HepG2 (cell line): ENCODE results near the gene C2orf92. TPM values are rescaled to one million over a fixed set of nuclear protein-coding genes. Genes with fewer than 3 reads are reported as not detected.

Experiments
- ARID5B ChIP-seq: IDR thresholded peaks from 2 replicates; pipeline ENCODE4 v1.4.0; 2020; ENCODE audit warnings: mild to moderate bottlenecking, missing genetic modification reagents
- ATF7 ChIP-seq, 2 experiments: fragments of 450-650 bp in 1 of 2; sonication (generic) in 1 of 2; formaldehyde crosslinking in 1 of 2; IDR thresholded peaks; 2 replicates each; pipeline versions ENCODE4 v1.4.0 to v1.6.1; 2016 to 2020; ENCODE audit warnings: antibody characterized with exemption in 1 of 2, mild to moderate bottlenecking in 1 of 2, missing genetic modification reagents in 1 of 2
- FOXO1 ChIP-seq: sonication (generic); formaldehyde crosslinking; IDR thresholded peaks from 2 replicates; pipeline ENCODE4 v1.4.0; 2020; ENCODE audit warnings: missing genetic modification reagents
- HDAC6 ChIP-seq: fragments of 200-600 bp; sonication (generic); IDR thresholded peaks from 2 replicates; pipeline ENCODE4 v1.7.0; 2017; ENCODE audit warnings: mild to moderate bottlenecking, antibody characterized with exemption, low read length, low read depth
- HNF4G ChIP-seq, 2 experiments: sonication (generic) in 1 of 2; formaldehyde crosslinking in 1 of 2; IDR thresholded peaks; 2 replicates each; pipeline versions ENCODE4 v1.4.0 to v1.6.1; 2011 to 2020; ENCODE audit warnings: borderline replicate concordance in 2 of 2, low read depth in 2 of 2, mild to moderate bottlenecking in 2 of 2, low read length in 1 of 2, missing genetic modification reagents in 1 of 2, moderate library complexity in 1 of 2
- NONO ChIP-seq, 2 experiments: fragments of 450-650 bp in 1 of 2; sonication (generic) in 1 of 2; formaldehyde crosslinking in 1 of 2; IDR thresholded peaks in 1 of 2; conservative IDR thresholded peaks in 1 of 2; 2 replicates each; pipeline versions ENCODE4 v1.6.1 to v1.8.0; 2017 to 2022; ENCODE audit warnings: mild to moderate bottlenecking in 1 of 2, missing genetic modification reagents in 1 of 2, moderate library complexity in 1 of 2
- REXO4 ChIP-seq: sonication (generic); formaldehyde crosslinking; IDR thresholded peaks from 2 replicates; pipeline ENCODE4 v1.8.0; 2022; ENCODE audit warnings: missing genetic modification reagents, mild to moderate bottlenecking, borderline replicate concordance
- RNF2 ChIP-seq: fragments of 450-650 bp; conservative IDR thresholded peaks from 2 replicates; pipeline ENCODE4 v1.6.1; 2016; ENCODE audit warnings: low read depth
- SYNCRIP ChIP-seq: fragments of 200-400 bp; formaldehyde crosslinking; IDR thresholded peaks from 2 replicates; pipeline ENCODE4 v1.6.1; 2018; ENCODE audit warnings: mild to moderate bottlenecking, low read depth, low read length; ENCODE audit not compliant: insufficient read depth
- TCF12 ChIP-seq, 2 experiments: fragments of 450-650 bp in 1 of 2; sonication (generic) in 1 of 2; formaldehyde crosslinking in 1 of 2; IDR thresholded peaks; 2 replicates each; pipeline versions ENCODE4 v1.6.1 to v1.8.0; 2017 to 2022; ENCODE audit warnings: antibody characterized with exemption in 1 of 2, mild to moderate bottlenecking in 1 of 2, missing genetic modification reagents in 1 of 2, moderate library complexity in 1 of 2
- THAP11 ChIP-seq: IDR thresholded peaks from 2 replicates; pipeline ENCODE4 v1.6.1; 2016; ENCODE audit warnings: missing biosample characterization, missing genetic modification reagents
- ZC3H13 ChIP-seq: sonication (generic); formaldehyde crosslinking; IDR thresholded peaks from 2 replicates; pipeline ENCODE4 v1.8.1; 2023; ENCODE audit warnings: mild to moderate bottlenecking, missing genetic modification reagents, moderate library complexity
- ZKSCAN5 ChIP-seq: sonication (generic); formaldehyde crosslinking; IDR thresholded peaks from 2 replicates; pipeline ENCODE4 v1.5.1; 2020; ENCODE audit warnings: mild to moderate bottlenecking, missing genetic modification reagents
- ZNF17 ChIP-seq: sonication (generic); formaldehyde crosslinking; IDR thresholded peaks from 2 replicates; pipeline ENCODE4 v1.5.0; 2020; ENCODE audit warnings: mild to moderate bottlenecking, missing genetic modification reagents
- ZNF572 ChIP-seq: sonication (generic); formaldehyde crosslinking; IDR thresholded peaks from 2 replicates; pipeline ENCODE4 v1.5.1; 2020; ENCODE audit warnings: mild to moderate bottlenecking, missing genetic modification reagents
- ZNF704 ChIP-seq: sonication (generic); formaldehyde crosslinking; IDR thresholded peaks from 2 replicates; pipeline ENCODE4 v1.8.1; 2023; ENCODE audit warnings: mild to moderate bottlenecking, inconsistent platforms, moderate library complexity, missing genetic modification reagents, borderline replicate concordance
- ZSCAN22 ChIP-seq: sonication (generic); formaldehyde crosslinking; IDR thresholded peaks from 2 replicates; pipeline ENCODE4 v1.4.0; 2020; ENCODE audit warnings: mild to moderate bottlenecking, missing genetic modification reagents
- polyA plus RNA-seq, 8 experiments: library from polyadenylated mRNA; depleted of rRNA in 3 of 8; stranded (reverse) in 7 of 8; unstranded in 1 of 8; fragments of >200 nt; fragmentation: Illumina TruSeq in 4 of 8; extraction: Trizol in 4 of 8; gene quantifications; 2 replicates each; pipeline versions ENCODE4 v1.2.1 to v1.2.3, GENCODE V29; 2011 to 2016; ENCODE audit warnings: low read depth in 4 of 8, missing spikeins in 1 of 8, mixed read lengths in 1 of 8; ENCODE audit not compliant: insufficient read depth in 1 of 8
- total RNA-seq, 5 experiments: library from RNA; depleted of rRNA; stranded (reverse); fragments of >200 nt; fragmentation: Illumina TruSeq; extraction: Trizol; gene quantifications; 2 replicates each; pipeline ENCODE4 v1.2.3, GENCODE V29; 2016; ENCODE audit warnings: low read depth in 1 of 5
- TF ChIP-seq, protein P1 (sequence below): sonication (generic); formaldehyde crosslinking; IDR thresholded peaks from 2 replicates; pipeline ENCODE4 v1.4.0; 2020; ENCODE audit warnings: mild to moderate bottlenecking, low read depth, missing genetic modification reagents
- TF ChIP-seq, protein P2 (sequence below): sonication (generic); formaldehyde crosslinking; IDR thresholded peaks from 2 replicates; pipeline ENCODE4 v1.8.0; 2022; ENCODE audit warnings: mild to moderate bottlenecking, missing genetic modification reagents, borderline replicate concordance

C2orf92 gene
- total and polyA plus RNA-seq, 2 of the 13 experiments (the other 11 are each of a cell fraction or from before 2014, with no cell fraction given): 4.9 to 5.0 TPM

DNA sequence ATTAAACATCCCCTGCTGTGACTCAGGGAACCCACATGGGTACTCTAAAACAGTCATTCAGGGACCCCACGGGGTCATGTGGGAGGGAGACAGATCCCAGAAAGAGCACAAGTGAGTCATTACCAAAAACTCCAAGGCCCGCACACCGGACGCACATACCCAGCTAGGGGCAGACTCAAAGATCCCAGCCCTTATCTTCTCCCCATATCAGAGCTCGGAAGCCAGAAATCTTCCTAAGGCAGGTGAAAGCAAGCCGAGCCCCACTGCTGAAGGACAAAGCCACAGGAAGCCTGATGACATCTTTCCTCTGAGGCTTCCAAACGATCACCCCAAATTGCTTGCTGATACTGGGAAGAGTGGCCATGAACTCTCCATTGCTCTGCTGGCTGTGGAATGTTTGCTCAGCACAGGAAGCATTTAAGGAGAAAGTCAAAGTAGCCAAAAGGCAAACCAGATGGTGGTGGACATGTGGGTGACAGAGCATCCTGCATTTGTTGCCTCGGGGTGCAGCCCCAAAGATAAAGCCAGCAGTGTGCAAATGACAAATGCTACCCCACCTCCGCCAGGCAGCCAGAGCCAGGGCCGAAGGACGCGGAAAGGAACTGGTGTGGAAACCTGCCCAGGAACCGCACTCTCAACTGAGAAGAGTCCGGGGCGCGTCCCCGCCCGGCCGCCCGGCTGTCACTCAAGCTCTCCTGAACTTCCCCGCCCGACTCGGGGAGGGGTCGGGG, 6.5 kb upstream of the C2orf92 start (continued):
- peak; percentile 40 for TF ChIP-seq ARID5B (CRISPR knock-in tag)
- TF ChIP-seq ZC3H13: peak; percentile 53; the same call in 1 of the 2 replicates
- TF ChIP-seq ZNF704 (CRISPR knock-in tag): no peak
- TF ChIP-seq ZKSCAN5 (CRISPR knock-in tag): no peak
- TF ChIP-seq REXO4 (CRISPR knock-in tag): no peak
- TF ChIP-seq TCF12 (IDR thresholded peaks at IDR 0.05): no peak
- no peak for TF ChIP-seq TCF12 (CRISPR knock-in tag; IDR thresholded peaks at IDR 0.05)
- TF ChIP-seq HNF4G (IDR thresholded peaks at IDR 0.05; ENCODE audit: borderline replicate concordance, low read depth, low read length): no peak
- peak; percentile 58; the same call in 1 of the 2 replicates for TF ChIP-seq HNF4G (CRISPR knock-in tag; IDR thresholded peaks at IDR 0.05; ENCODE audit: borderline replicate concordance, low read depth)
- TF ChIP-seq ZSCAN22: no peak
- TF ChIP-seq, protein P1, sequence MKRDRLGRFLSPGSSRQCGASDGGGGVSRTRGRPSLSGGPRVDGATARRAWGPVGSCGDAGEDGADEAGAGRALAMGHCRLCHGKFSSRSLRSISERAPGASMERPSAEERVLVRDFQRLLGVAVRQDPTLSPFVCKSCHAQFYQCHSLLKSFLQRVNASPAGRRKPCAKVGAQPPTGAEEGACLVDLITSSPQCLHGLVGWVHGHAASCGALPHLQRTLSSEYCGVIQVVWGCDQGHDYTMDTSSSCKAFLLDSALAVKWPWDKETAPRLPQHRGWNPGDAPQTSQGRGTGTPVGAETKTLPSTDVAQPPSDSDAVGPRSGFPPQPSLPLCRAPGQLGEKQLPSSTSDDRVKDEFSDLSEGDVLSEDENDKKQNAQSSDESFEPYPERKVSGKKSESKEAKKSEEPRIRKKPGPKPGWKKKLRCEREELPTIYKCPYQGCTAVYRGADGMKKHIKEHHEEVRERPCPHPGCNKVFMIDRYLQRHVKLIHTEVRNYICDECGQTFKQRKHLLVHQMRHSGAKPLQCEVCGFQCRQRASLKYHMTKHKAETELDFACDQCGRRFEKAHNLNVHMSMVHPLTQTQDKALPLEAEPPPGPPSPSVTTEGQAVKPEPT (CRISPR knock-in tag): no peak
- no peak for TF ChIP-seq SYNCRIP
- TF ChIP-seq, protein P2, sequence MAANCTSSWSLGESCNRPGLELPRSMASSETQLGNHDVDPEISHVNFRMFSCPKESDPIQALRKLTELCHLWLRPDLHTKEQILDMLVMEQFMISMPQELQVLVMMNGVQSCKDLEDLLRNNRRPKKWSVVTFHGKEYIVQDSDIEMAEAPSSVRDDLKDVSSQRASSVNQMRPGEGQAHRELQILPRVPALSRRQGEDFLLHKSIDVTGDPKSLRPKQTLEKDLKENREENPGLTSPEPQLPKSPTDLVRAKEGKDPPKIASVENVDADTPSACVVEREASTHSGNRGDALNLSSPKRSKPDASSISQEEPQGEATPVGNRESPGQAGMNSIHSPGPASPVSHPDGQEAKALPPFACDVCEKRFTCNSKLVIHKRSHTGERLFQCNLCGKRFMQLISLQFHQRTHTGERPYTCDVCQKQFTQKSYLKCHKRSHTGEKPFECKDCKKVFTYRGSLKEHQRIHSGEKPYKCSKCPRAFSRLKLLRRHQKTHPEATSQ (CRISPR knock-in tag): no peak
- no peak for TF ChIP-seq HDAC6
- TF ChIP-seq RNF2: 0 out of 2 replicates have a peak, but pooled peaks have one; percentile 21
- TF ChIP-seq ZNF572 (CRISPR knock-in tag): peak; percentile 70; the same call in 1 of the 2 replicates
- TF ChIP-seq FOXO1 (CRISPR knock-in tag): no peak; the same call in 1 of the 2 replicates
- no peak for TF ChIP-seq ZNF17
- TF ChIP-seq THAP11 (CRISPR knock-in tag): peak; percentile 28; the same call in 1 of the 2 replicates
- TF ChIP-seq NONO (IDR thresholded peaks at IDR 0.05): no peak
- TF ChIP-seq NONO (CRISPR knock-in tag; conservative IDR thresholded peaks at IDR 0.05): no peak
- TF ChIP-seq ATF7 (IDR thresholded peaks at IDR 0.05): no peak
- no peak for TF ChIP-seq ATF7 (CRISPR knock-in tag; IDR thresholded peaks at IDR 0.05)
